HepG2 (cell line): ENCODE data around the gene TTC28.

Experiments used
- ATF1 ChIP-seq: IDR thresholded peaks from 2 replicates; pipeline ENCODE4 v1.6.1; 2016; ENCODE audit warnings: mild to moderate bottlenecking, control low read depth
- CBX1 ChIP-seq: IDR thresholded peaks from one replicate; pipeline ENCODE4 v1.6.1; 2016; ENCODE audit warnings: antibody characterized with exemption, low read depth
- MAFG ChIP-seq: sonication (generic); formaldehyde crosslinking; IDR thresholded peaks from 2 replicates; pipeline ENCODE4 v1.5.1; 2020; ENCODE audit warnings: mild to moderate bottlenecking, missing genetic modification reagents
- MAFK ChIP-seq, 2 experiments: IDR thresholded peaks in 1 of 2; conservative IDR thresholded peaks in 1 of 2; 2 replicates each; pipeline ENCODE4 v1.6.1; 2011; ENCODE audit warnings: improper control_type of control experiment in 2 of 2, low read length in 2 of 2
- RFX3 ChIP-seq: IDR thresholded peaks from 2 replicates; pipeline ENCODE4 v1.6.1; 2016; ENCODE audit warnings: missing biosample characterization, missing genetic modification reagents
- SIX1 ChIP-seq: sonication (generic); formaldehyde crosslinking; IDR thresholded peaks from 2 replicates; pipeline ENCODE4 v1.4.0; 2020; ENCODE audit warnings: missing genetic modification reagents, borderline replicate concordance
- ZNF883 ChIP-seq: sonication (generic); formaldehyde crosslinking; IDR thresholded peaks from 2 replicates; pipeline ENCODE4 v1.5.1; 2020; ENCODE audit warnings: mild to moderate bottlenecking, missing genetic modification reagents; ENCODE audit errors: not compliant biosample characterization
- TF ChIP-seq, protein P1 (sequence below): sonication (generic); formaldehyde crosslinking; conservative IDR thresholded peaks from 2 replicates; pipeline ENCODE4 v1.4.0; 2020; ENCODE audit warnings: missing genetic modification reagents
- TF ChIP-seq, protein P2 (sequence below): sonication (generic); formaldehyde crosslinking; IDR thresholded peaks from 2 replicates; pipeline ENCODE4 v1.5.1; 2020; ENCODE audit warnings: mild to moderate bottlenecking, missing genetic modification reagents, moderate library complexity
- TF ChIP-seq, protein P3 (sequence below): sonication (generic); formaldehyde crosslinking; IDR thresholded peaks from 2 replicates; pipeline ENCODE4 v1.5.0; 2020; ENCODE audit warnings: mild to moderate bottlenecking, missing genetic modification reagents, moderate library complexity

DNA sequence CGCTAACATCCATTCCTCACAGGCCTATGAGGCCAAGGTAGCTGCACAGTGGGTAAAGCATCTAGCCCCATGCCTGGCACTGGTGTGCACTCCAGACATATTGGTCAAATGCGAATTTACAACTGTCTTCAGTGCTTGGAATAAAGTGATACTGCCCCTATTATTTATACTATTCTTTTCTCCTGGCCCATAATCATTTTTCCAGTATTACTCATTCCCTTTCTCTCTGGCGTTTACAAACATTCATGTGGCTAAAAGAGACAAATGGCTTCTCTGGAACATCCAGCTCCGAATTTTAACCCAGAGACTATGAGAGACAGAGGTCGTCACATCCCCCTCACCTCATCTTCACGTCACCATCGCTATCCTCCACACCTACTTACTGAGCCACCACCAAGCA, 673.4 kb downstream of the TTC28 start:
- TF ChIP-seq, protein P1, sequence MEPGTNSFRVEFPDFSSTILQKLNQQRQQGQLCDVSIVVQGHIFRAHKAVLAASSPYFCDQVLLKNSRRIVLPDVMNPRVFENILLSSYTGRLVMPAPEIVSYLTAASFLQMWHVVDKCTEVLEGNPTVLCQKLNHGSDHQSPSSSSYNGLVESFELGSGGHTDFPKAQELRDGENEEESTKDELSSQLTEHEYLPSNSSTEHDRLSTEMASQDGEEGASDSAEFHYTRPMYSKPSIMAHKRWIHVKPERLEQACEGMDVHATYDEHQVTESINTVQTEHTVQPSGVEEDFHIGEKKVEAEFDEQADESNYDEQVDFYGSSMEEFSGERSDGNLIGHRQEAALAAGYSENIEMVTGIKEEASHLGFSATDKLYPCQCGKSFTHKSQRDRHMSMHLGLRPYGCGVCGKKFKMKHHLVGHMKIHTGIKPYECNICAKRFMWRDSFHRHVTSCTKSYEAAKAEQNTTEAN (CRISPR knock-in tag): no peak
- no peak for TF ChIP-seq MAFG (CRISPR knock-in tag)
- TF ChIP-seq, protein P2, sequence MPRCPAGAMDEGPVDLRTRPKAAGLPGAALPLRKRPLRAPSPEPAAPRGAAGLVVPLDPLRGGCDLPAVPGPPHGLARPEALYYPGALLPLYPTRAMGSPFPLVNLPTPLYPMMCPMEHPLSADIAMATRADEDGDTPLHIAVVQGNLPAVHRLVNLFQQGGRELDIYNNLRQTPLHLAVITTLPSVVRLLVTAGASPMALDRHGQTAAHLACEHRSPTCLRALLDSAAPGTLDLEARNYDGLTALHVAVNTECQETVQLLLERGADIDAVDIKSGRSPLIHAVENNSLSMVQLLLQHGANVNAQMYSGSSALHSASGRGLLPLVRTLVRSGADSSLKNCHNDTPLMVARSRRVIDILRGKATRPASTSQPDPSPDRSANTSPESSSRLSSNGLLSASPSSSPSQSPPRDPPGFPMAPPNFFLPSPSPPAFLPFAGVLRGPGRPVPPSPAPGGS: no peak
- no peak for TF ChIP-seq SIX1 (CRISPR knock-in tag)
- TF ChIP-seq ATF1 (CRISPR knock-in tag): no peak
- TF ChIP-seq CBX1: no peak
- no peak for TF ChIP-seq RFX3 (CRISPR knock-in tag)
- TF ChIP-seq ZNF883 (CRISPR knock-in tag): no peak
- no peak for TF ChIP-seq MAFK (conservative IDR thresholded peaks at IDR 0.05 in 1 of 2, IDR thresholded peaks at IDR 0.05 in 1 of 2; ENCODE audit: low read length in 2 of 2)
- TF ChIP-seq, protein P3, sequence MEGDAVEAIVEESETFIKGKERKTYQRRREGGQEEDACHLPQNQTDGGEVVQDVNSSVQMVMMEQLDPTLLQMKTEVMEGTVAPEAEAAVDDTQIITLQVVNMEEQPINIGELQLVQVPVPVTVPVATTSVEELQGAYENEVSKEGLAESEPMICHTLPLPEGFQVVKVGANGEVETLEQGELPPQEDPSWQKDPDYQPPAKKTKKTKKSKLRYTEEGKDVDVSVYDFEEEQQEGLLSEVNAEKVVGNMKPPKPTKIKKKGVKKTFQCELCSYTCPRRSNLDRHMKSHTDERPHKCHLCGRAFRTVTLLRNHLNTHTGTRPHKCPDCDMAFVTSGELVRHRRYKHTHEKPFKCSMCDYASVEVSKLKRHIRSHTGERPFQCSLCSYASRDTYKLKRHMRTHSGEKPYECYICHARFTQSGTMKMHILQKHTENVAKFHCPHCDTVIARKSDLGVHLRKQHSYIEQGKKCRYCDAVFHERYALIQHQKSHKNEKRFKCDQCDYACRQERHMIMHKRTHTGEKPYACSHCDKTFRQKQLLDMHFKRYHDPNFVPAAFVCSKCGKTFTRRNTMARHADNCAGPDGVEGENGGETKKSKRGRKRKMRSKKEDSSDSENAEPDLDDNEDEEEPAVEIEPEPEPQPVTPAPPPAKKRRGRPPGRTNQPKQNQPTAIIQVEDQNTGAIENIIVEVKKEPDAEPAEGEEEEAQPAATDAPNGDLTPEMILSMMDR: no peak
